GM12873 (cell line): ENCODE data around the gene RIPK1.

Experiments
- CTCF ChIP-seq: IDR thresholded peaks from 2 replicates; pipeline ENCODE4 v1.5.1; 2012; ENCODE audit warnings: low read depth, mild to moderate bottlenecking, moderate library complexity, low read length, control low read depth; ENCODE audit not compliant: insufficient read depth; ENCODE audit errors: missing control alignments

Gene RIPK1

GRCh38 chr6:3088968-3089367 is 20.7 kb downstream of the RIPK1 start:
- TF ChIP-seq CTCF, result no peak

- no peak for TF ChIP-seq CTCF
Measured at GRCh38 chr6:3090013-3090412, 21.7 kb downstream of the RIPK1 start.

GRCh38 chr6:3094815-3095214 is 26.5 kb downstream of the RIPK1 start:
- TF ChIP-seq CTCF, result no peak

GRCh38 chr6:3102875-3103274 is 34.6 kb downstream of the RIPK1 start:
- TF ChIP-seq CTCF, result no peak

GRCh38 chr6:3108746-3109414 is 40.6 kb downstream of the RIPK1 start:
- no peak for TF ChIP-seq CTCF

- no peak for TF ChIP-seq CTCF
Measured at GRCh38 chr6:3109761-3110160, 41.5 kb downstream of the RIPK1 start.

GRCh38 chr6:3114377-3114776 is 46.1 kb downstream of the RIPK1 start:
- no peak for TF ChIP-seq CTCF
